SK-N-DZ (cell line): Measurements from ENCODE around the gene TBX15. TPM values are rescaled to one million over a fixed set of nuclear protein-coding genes. Genes with fewer than 3 reads are reported as not detected.

Experiments used
- DNase-seq: peaks from one replicate; pipeline ENCODE4 v3.0.0-alpha.2; 2015; ENCODE audit warnings: low spot score
- polyA plus RNA-seq, 2 experiments: library from polyadenylated mRNA; depleted of rRNA; stranded (reverse); fragments of >200 nt; gene quantifications; 2 replicates each; pipeline ENCODE4 v1.2.3, GENCODE V29; 2014

Gene TBX15
- not detected in 2 replicates for polyA plus RNA-seq (2014; cell fraction: cytosol; rRNA removed)
- not detected in 2 replicates for polyA plus RNA-seq (2014; cell fraction: nucleus; rRNA removed)

DNA sequence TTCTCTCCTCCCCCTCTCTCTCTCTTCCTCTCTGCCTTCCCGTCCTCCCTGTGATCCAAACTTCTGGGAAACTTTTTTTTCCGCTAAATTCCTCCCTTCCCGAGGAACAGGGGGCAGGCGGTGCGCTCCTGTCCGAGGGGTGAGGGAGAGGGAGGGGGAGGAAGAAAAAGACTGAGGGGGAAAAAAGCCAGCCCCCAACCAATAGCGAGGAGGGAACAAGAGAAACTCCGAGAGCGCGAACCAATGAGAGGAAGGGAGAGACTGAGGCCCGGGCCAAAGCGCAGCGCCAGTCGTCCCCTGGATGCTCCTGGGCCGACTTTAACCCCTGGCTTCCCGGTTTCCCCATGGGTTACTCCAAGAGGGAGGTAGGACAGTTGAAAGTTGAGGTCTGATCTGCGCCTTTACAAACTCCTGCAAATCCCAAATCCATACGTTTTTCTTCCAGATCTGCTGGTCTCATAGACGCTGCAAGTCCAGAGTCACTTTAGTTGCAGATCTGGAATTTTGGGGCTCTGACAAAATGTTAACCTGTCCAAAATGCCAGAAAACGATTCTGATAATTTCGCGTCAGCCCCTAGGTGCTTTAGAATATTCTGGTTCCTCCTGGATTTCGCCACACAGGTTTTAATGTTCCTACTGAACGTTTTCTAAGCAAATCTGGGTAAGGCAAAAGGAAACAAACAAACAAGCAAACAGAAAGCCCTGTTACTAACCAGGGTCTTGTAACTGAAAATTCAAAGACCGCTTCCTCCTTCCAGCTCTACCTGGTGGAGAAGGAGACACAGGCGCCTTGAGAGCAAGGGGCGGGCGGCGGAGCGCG lies at the start of gene TBX15:
TBX15 (minus strand) TSS at position 158 of the 820 bp plus-strand sequence. CDS start 548 bp downstream, outside the sequence.
- no peak for DNase-seq

- DNase-seq, result no peak
Observed at GRCh38 chr1:119034359-119034758, 46.2 kb upstream of the TBX15 start.

DNA sequence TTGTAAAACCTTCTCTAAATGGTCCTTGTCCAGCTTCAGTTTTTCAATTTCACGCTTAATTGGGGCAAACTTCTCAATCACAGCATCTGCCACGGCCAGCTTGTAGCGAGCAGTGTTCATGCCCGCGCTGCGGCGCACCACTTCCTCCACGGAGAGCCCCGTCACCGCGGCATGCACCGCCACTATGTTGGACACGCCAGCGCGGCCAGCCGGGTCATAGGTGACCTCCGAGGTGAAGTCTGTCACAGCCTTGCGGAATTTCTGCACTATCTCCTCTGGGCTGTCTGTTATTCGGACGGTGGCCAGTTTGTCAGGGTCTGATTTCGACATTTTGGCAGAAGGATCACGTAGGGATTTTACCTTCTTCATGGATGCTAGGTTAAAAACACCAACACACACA lies 44.8 kb upstream of the TBX15 start:
- DNase-seq, result no peak

- DNase-seq, result no peak
Observed at GRCh38 chr1:119027759-119028158, 39.6 kb upstream of the TBX15 start.

- no peak for DNase-seq
Observed at GRCh38 chr1:119026956-119027355, 38.8 kb upstream of the TBX15 start.

DNA sequence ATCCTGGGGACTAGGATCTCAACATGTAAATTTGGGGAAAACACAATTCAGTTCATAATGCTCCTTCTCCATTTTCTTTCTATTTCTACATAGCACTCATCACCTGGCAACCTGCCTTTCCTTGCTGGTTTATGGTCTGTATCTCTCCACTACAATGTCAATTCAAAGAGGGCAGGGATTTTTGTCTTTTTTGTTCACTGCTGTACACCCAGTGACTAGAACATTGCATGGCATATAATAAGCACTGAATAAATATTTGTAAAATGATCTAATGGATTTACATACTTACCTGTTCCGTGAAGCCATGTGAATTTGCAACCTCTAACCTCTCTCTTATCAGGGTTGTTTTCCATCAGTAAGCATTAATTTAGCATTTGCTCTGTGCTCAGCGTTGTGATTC lies 27.4 kb upstream of the TBX15 start:
- DNase-seq, result no peak

- DNase-seq, result no peak
Observed at GRCh38 chr1:119012383-119012782, 24.2 kb upstream of the TBX15 start.

DNA sequence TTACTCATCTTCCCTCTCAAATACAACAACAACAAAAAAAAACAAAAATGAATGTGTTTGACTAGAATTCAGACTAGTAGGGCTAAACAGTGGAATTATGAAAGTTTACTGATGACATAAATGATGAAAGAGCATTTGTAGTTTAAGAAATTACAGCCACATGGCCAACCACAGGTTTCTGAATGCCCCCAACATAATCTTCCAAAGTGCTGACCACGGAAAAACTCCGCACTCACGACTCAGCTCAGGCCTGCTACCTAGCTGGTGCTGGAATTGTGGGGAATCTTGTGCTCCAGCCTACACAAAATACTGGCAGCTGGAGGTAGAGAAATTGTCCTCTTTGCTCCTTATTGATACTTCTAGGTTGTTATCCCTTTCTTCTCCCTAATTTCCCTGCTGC lies 23.6 kb upstream of the TBX15 start:
- DNase-seq, result no peak

- no peak for DNase-seq
Observed at GRCh38 chr1:119011116-119011515, 23.0 kb upstream of the TBX15 start.

DNA sequence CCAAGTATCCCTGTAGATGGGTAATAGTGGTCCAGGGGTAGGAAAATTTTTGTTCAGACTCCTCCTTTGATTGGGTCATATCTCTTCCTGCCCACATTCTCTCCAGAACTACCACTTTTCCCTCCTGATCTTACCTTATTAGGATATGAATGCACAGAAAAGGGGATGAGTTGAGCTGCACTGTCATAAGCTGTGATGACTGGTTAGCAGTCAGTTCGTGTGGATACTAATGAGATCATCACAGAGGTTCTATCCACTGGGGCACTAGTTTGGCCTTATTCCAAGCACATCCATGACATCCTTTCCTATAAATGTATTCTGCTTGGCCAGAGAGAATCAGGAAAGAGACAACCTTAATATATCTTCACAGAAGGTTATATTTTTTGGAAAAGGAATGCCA lies 22.1 kb upstream of the TBX15 start:
- DNase-seq, result no peak

- DNase-seq, result no peak
Observed at GRCh38 chr1:119009312-119009655, 21.1 kb upstream of the TBX15 start.

DNA sequence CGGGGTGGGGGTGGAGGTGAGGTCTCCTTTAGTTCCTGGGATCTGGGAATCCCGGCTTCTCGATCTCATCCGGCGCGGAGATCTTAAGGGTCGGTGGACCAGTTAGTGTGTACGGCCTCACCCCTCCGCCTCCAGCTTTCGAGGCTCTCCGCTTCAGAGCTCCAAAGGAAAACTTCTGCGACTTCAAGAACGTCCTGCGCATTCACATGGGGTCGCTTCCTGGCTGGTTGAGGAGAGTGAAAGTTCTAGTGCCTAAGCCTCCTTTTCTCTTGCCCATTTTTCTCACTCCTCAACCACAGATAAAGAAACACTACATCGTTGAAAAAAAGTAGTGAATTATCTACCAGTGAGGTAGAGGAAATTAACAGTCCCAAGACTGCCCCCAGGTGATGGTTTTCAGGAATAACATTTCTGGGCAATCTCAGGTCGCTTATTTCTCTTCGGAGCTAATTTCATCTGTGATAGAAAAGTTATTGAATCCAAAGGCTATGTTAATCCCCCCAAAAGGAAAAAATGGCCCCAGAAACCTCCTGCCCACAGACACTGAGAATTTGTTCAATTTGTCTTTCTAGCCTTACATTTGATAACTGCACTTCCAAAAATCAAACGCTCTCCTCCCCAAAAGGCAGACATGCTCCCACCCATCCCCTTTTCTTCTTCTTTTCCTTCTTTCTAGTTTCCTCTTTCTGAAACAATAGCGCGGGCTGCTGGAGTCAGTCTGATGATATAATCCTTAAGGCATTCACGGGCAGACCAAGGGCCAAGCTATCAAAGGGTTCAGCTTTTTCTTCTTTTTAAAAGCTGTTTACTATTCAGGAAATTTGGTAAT lies 20.6 kb upstream of the TBX15 start:
- DNase-seq, result peak; percentile 32

- DNase-seq, result no peak
Observed at GRCh38 chr1:119007670-119008482, 19.7 kb upstream of the TBX15 start.

DNA sequence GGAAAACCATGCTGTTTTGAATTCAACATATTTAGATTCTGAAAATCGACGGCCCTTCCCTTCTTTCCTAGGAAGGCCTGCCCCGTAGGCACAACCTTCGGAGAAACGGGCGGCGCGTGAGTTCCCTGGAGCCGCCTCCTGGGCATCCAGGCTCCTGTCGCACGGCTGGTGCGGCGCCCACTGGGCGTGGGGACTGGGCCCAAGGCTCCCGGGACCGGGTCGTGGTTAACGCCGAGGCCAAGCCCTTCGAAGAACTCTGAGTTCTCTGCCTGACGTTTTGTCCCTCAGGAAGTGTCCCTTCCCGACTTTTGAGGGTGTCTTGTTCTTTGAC lies 19.2 kb upstream of the TBX15 start:
- DNase-seq, result no peak

- DNase-seq, result no peak
Observed at GRCh38 chr1:119006406-119007279, 18.5 kb upstream of the TBX15 start.

DNA sequence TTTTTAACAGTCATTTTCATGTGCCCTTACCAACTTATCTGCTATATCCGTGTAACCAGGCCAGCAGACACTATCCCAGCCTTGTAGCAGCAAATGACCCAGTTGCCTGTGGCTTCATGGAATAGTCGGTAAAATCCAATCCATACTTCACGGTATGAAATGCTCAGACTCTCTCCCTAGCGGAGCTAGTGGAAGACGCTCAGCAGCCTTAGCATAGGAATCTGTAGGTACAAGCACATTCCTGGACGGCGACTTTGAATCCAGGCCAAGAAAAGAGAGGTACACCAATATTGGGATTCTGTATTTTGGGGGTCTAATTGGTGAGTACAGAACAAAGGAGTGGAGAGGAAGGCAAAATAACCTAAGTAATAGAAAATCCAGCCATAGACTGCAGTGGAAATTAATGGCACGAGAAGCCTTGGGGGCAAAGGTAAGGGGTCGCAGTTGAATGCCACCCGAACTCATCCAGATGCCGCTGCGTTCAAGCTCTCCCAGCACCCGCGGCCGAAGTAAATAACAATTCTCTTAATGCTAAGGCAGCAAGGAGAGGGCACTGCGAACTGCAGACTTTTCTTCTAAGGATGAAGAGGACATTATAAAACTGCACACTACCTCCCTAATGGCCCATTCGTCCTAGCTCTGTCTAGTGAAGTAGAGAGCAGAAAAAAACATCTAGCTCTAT lies 17.7 kb upstream of the TBX15 start:
- no peak for DNase-seq

- no peak for DNase-seq
Observed at GRCh38 chr1:119004781-119005180, 16.6 kb upstream of the TBX15 start.

GRCh38 chr1:119004129-119004527 lies 16.0 kb upstream of the TBX15 start:
- no peak for DNase-seq

- DNase-seq, result no peak
Observed at GRCh38 chr1:119003413-119004128, 15.4 kb upstream of the TBX15 start.
